Sigmoid colon (tissue), 4 donors: ENCODE measurements around the gene PTK7.

Source experiments
- EP300 ChIP-seq, 4 donors: sonication (generic); formaldehyde crosslinking; IDR thresholded peaks; one replicate each; pipeline ENCODE4 v1.6.1; 2017; ENCODE audit warnings: antibody characterized with exemption in 4 of 4
- POLR2A ChIP-seq, 2 donors: fragments of 450-650 bp; IDR thresholded peaks; one replicate each; pipeline ENCODE4 v1.6.1; 2016; ENCODE audit warnings: antibody characterized with exemption in 2 of 2, mild to moderate bottlenecking in 2 of 2, moderate library complexity in 2 of 2
- TF ChIP-seq, protein P1 (sequence below), 4 experiments: fragments of 450-650 bp in 3 of 4; fragments of 200-600 bp in 1 of 4; IDR thresholded peaks; one replicate each; pipeline ENCODE4 v1.5.1; 2016 to 2019; ENCODE audit warnings: antibody characterized with exemption in 4 of 4, mild to moderate bottlenecking in 3 of 4, moderate library complexity in 2 of 4

DNA sequence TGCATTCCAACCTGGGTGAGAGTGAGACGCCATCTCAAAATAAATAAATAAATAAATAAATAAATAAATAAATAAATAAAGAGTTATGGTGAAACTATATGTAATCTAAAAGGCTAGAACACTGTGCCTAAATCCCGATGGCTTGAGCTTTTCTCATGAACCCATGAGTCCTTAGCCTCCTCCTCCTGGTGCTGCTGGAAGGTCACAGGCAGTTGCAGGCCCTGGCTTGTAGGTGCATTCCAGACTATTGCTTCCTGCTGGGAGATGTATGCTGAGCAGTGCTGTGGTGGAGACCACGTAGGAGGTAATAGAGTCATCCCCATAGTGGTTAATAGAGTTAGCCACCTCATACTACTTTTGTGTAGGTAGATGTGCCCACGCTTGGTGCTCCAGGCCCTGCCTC, 12.5 kb downstream of the PTK7 start:
- TF ChIP-seq POLR2A (IDR thresholded peaks at IDR 0.05) (no peak), EP300 (IDR thresholded peaks at IDR 0.05) (no peak)
- TF ChIP-seq, protein P1, sequence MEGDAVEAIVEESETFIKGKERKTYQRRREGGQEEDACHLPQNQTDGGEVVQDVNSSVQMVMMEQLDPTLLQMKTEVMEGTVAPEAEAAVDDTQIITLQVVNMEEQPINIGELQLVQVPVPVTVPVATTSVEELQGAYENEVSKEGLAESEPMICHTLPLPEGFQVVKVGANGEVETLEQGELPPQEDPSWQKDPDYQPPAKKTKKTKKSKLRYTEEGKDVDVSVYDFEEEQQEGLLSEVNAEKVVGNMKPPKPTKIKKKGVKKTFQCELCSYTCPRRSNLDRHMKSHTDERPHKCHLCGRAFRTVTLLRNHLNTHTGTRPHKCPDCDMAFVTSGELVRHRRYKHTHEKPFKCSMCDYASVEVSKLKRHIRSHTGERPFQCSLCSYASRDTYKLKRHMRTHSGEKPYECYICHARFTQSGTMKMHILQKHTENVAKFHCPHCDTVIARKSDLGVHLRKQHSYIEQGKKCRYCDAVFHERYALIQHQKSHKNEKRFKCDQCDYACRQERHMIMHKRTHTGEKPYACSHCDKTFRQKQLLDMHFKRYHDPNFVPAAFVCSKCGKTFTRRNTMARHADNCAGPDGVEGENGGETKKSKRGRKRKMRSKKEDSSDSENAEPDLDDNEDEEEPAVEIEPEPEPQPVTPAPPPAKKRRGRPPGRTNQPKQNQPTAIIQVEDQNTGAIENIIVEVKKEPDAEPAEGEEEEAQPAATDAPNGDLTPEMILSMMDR (IDR thresholded peaks at IDR 0.05): no peak
